Measurements from ENCODE around the gene SUCLA2. TPM values are rescaled to one million over a fixed set of nuclear protein-coding genes. Genes with fewer than 3 reads are reported as not detected.

Gene SUCLA2
- total and polyA plus RNA-seq, 2 donors (not counting 1 experiment from before 2014, with no cell fraction given) = 45.7 to 64.8 TPM

DNA sequence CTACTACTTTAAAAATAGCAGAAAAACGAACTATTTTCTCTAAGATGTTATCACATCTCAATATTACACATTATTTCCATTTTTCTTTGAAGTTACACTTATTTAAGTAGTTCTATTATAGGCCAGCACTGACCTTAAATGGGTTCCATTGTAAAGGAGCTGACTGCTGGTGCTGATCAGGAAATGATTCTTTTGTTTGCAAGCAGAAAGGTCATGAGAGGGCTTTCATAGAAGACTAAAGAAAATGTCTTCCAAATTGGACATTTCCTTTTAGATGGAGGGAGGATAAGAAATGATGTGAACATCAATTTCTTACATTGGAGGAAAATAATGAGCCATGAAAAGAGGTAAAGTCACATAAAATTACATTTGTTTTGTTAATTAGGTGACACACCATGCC lies 96.2 kb downstream of the SUCLA2 start:
- TF ChIP-seq, protein P1, sequence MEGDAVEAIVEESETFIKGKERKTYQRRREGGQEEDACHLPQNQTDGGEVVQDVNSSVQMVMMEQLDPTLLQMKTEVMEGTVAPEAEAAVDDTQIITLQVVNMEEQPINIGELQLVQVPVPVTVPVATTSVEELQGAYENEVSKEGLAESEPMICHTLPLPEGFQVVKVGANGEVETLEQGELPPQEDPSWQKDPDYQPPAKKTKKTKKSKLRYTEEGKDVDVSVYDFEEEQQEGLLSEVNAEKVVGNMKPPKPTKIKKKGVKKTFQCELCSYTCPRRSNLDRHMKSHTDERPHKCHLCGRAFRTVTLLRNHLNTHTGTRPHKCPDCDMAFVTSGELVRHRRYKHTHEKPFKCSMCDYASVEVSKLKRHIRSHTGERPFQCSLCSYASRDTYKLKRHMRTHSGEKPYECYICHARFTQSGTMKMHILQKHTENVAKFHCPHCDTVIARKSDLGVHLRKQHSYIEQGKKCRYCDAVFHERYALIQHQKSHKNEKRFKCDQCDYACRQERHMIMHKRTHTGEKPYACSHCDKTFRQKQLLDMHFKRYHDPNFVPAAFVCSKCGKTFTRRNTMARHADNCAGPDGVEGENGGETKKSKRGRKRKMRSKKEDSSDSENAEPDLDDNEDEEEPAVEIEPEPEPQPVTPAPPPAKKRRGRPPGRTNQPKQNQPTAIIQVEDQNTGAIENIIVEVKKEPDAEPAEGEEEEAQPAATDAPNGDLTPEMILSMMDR (conservative IDR thresholded peaks at IDR 0.05 in 1 of 2, IDR thresholded peaks at IDR 0.05 in 1 of 2; ENCODE audit: low read depth in 1 of 2, low read length in 2 of 2) = no peak
- no peak for TF ChIP-seq EZH2 (IDR thresholded peaks at IDR 0.05; ENCODE audit: low read length, missing control alignments)
- H4K20me1 ChIP-seq (ENCODE audit: control insufficient read depth, extremely low read depth, insufficient read depth, low read length) = no peaks in the 10 kb centered on the region
- no peak overlapping the region for H3K27ac ChIP-seq (ENCODE audit: insufficient read depth, low read length)
- no peak overlapping the region for H3K4me2 ChIP-seq (ENCODE audit: extremely low read depth, insufficient read depth, low read length)
- no peaks in the 10 kb centered on the region for H3K79me2 ChIP-seq (ENCODE audit: control insufficient read depth, insufficient read depth, low read length)
- no peak overlapping the region for H3K9ac ChIP-seq (ENCODE audit: insufficient read depth, low read length)
- H3K9me3 ChIP-seq (ENCODE audit: control insufficient read depth, insufficient read depth, low read depth, low read length) = no peaks in the 10 kb centered on the region
- H3K4me3 ChIP-seq (replicated peaks in 1 of 4; ENCODE audit: control extremely low read depth in 1 of 4, insufficient read depth in 1 of 4, low read depth in 3 of 4, low read length in 4 of 4) = no peak overlapping the region
- no peaks in the 10 kb centered on the region for H3K36me3 ChIP-seq (ENCODE audit: control insufficient read depth, insufficient read depth, low read length)
- peaks cover 3% of the 10 kb centered on the region for H3K4me1 ChIP-seq (ENCODE audit: control insufficient read depth, extremely low read depth, insufficient read depth, low read length)
- no peak for DNase-seq (ENCODE audit: low read depth in 2 of 2)
- H3K27me3 ChIP-seq (ENCODE audit: control insufficient read depth, insufficient read depth, low read length) = no peaks in the 10 kb centered on the region
- H2AFZ ChIP-seq (ENCODE audit: low read length) = no peak overlapping the region

DNA sequence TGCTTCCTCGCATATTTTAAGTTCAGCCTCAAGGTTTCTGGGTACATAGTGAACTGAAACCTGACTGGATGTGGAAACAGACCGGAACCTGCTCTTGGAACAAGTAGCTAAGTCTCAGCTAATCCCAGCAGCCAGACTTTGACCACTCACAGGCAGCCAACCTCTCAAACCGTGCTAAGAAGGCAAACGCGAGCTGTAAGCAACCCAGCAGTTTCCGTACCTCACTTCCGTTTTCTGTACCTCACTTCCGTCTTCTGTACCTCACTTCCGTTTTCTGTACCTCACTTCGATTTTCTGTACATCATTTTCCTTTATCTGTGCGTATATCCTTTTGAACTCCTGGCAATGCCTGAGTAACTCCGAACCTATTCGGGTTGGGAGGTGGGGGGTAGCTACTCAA lies 96.8 kb downstream of the SUCLA2 start:
- peak overlapping the region; percentile 24 for H3K27ac ChIP-seq (ENCODE audit: insufficient read depth, low read length)
- H3K4me2 ChIP-seq (ENCODE audit: extremely low read depth, insufficient read depth, low read length) = peak overlapping the region; percentile 55
- H3K9me3 ChIP-seq (ENCODE audit: control insufficient read depth, insufficient read depth, low read depth, low read length) = no peaks in the 10 kb centered on the region
- H3K4me1 ChIP-seq (ENCODE audit: control insufficient read depth, extremely low read depth, insufficient read depth, low read length) = peaks cover 3% of the 10 kb centered on the region
- no peaks in the 10 kb centered on the region for H3K79me2 ChIP-seq (ENCODE audit: control insufficient read depth, insufficient read depth, low read length)
- no peak for DNase-seq (ENCODE audit: low read depth in 2 of 2)
- H3K9ac ChIP-seq (ENCODE audit: insufficient read depth, low read length) = no peak overlapping the region
- H2AFZ ChIP-seq (ENCODE audit: low read length) = peak overlapping the region; percentile 58
- H3K27me3 ChIP-seq (ENCODE audit: control insufficient read depth, insufficient read depth, low read length) = no peaks in the 10 kb centered on the region
- no peak for TF ChIP-seq EZH2 (IDR thresholded peaks at IDR 0.05; ENCODE audit: low read length, missing control alignments)
- TF ChIP-seq, protein P1 (conservative IDR thresholded peaks at IDR 0.05 in 1 of 2, IDR thresholded peaks at IDR 0.05 in 1 of 2; ENCODE audit: low read depth in 1 of 2, low read length in 2 of 2) = no peak
- peak overlapping the region in 2 of 4 experiments; percentile 20 to 33 for H3K4me3 ChIP-seq (replicated peaks in 1 of 4; ENCODE audit: control extremely low read depth in 1 of 4, insufficient read depth in 1 of 4, low read depth in 3 of 4, low read length in 4 of 4)
- H4K20me1 ChIP-seq (ENCODE audit: control insufficient read depth, extremely low read depth, insufficient read depth, low read length) = no peaks in the 10 kb centered on the region
- no peaks in the 10 kb centered on the region for H3K36me3 ChIP-seq (ENCODE audit: control insufficient read depth, insufficient read depth, low read length)

DNA sequence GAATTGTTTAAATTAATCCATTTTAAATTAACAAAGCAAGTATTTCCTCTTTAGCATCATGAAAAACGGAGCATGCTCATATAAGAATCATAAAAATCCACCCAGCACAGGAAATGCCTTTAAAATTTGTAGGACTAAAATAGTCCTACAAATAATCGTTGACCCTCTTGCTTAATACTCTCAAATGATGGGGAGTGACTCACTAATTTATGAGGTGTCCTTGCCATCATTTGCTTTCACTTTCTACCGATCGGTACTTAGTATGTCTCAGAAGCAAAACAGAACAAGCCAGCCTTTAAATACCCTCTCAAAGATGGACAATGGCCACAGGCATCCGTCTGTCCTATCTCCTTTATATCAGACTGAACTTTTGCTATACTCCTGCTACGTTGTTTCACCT lies 97.2 kb downstream of the SUCLA2 start:
- Histone ChIP-seq H2AFZ (ENCODE audit: low read length) (peak overlapping the region; percentile 58), H3K4me2 (ENCODE audit: extremely low read depth, insufficient read depth, low read length) (peak overlapping the region; percentile 55), H3K79me2 (ENCODE audit: control insufficient read depth, insufficient read depth, low read length) (no peaks in the 10 kb centered on the region), H3K36me3 (ENCODE audit: control insufficient read depth, insufficient read depth, low read length) (no peaks in the 10 kb centered on the region), H3K27ac (ENCODE audit: insufficient read depth, low read length) (peak overlapping the region; percentile 24), H3K27me3 (ENCODE audit: control insufficient read depth, insufficient read depth, low read length) (no peaks in the 10 kb centered on the region), H4K20me1 (ENCODE audit: control insufficient read depth, extremely low read depth, insufficient read depth, low read length) (no peaks in the 10 kb centered on the region), H3K9ac (ENCODE audit: insufficient read depth, low read length) (no peak overlapping the region), H3K4me1 (ENCODE audit: control insufficient read depth, extremely low read depth, insufficient read depth, low read length) (peaks cover 3% of the 10 kb centered on the region), H3K4me3 (replicated peaks in 1 of 4; ENCODE audit: control extremely low read depth in 1 of 4, insufficient read depth in 1 of 4, low read depth in 3 of 4, low read length in 4 of 4) (peak overlapping the region in 2 of 4 experiments; percentile 20 to 33), H3K9me3 (ENCODE audit: control insufficient read depth, insufficient read depth, low read depth, low read length) (no peaks in the 10 kb centered on the region)
- peak; percentile 54 to 84 for DNase-seq (ENCODE audit: low read depth in 2 of 2)
- TF ChIP-seq, protein P1 (conservative IDR thresholded peaks at IDR 0.05 in 1 of 2, IDR thresholded peaks at IDR 0.05 in 1 of 2; ENCODE audit: low read depth in 1 of 2, low read length in 2 of 2) = no peak
- TF ChIP-seq EZH2 (IDR thresholded peaks at IDR 0.05; ENCODE audit: low read length, missing control alignments) = no peak
